Activated CD4-positive, alpha-beta T cell treated with anti-CD3 and anti-CD28 coated beads for 4 hours (primary cell): Measurements from ENCODE around the gene RFX2.
"Not testable (repeated sequence)": the region's sequence is repeated elsewhere in the genome, so short reads cannot be mapped to it uniquely, and the experiment has no call there.

Source experiments
- DNase-seq, 2 donors: peaks; one replicate each; pipeline ENCODE4 v3.0.0-alpha.2; 2020

RFX2 gene

GRCh38 chr19:6073858-6074708, 36.2 kb downstream of the RFX2 start:
- no peak for DNase-seq

- not testable (repeated sequence) for DNase-seq
These were observed 37.1 kb downstream of the RFX2 start for GRCh38 chr19:6073233-6073632.

DNA sequence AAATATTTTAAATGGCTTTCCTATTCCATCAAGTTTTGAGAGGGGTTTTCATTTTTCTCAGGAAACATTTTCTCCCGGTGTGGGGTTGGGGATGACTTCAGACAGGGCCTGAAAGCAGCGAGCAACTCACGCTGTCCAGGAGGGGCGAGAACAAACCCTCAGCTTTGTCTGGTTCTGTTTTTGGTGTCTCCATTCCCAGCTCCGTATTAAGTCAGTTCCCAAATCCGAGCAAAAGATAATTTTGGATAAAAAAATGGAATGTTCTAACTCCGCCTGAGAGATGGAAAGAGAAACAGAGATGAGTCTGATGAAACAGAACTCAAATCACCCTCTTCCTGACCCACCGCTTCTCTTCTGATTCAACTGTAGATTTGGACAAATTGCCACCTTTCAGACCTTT, 38.4 kb downstream of the RFX2 start:
- no peak for DNase-seq

DNA sequence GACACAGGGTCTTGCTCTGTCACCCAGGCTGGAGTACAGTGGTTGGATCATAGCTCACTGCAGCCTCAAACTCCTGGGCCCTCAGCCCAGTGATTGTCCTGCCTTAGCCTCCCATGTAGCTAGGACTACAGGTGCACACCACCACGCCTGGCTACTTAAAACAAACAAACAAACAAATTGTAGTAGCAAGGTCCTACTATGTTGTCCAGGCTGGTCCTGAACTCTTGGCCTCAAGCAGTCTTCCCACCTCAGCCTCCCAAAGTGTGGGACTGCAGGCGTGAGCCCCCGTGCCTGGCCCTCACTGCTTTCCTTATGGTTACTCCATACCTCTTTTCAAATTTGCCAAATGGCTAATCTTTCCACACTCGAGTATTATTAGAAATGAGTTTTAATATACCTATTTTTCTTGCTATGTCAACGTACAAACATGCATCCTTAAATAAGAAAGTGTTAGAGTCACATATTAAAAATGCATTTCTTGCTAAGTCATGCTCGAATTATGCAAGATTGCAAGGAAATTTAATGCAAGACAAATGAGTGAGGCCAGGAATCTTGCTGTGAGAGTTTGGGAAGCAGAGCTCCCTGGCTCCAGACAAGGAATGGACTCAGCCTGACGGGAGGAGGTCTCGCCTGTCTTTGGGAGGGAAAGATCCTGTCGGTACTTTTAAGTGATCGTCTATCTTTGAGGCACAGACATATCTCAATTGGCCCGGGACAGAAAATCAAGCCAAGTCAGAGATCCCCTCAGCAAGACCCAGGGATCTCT, 39.4 kb downstream of the RFX2 start:
- no peak for DNase-seq

GRCh38 chr19:6070207-6070681, 40.1 kb downstream of the RFX2 start:
- no peak for DNase-seq

DNA sequence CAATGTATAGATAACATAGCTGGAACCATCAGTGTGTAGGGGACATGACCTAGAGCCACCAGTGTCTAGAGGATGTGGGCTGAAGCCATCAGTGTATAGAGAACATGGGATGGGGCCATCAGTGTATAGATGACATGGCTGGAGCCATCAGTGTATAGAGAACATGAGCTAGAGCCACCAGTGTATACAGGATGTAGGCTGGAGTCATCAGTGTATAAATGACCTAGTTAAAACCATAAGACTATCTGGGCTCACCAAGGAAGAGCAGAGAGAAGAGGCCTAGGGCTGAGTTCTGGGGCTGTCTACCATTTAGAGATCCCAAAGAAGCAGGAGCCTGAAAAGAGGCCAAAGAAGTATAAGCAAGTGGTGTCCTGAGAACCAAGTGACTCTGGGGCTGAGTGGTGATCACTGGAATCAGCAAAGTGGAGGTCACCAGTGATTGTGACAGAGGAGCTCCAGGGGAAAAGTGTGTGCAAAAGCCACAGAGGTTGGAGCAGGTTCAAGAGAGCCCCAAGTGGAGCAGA, 41.0 kb downstream of the RFX2 start:
- DNase-seq, result no peak

- no peak for DNase-seq
These were observed 41.6 kb downstream of the RFX2 start for GRCh38 chr19:6068711-6069110.

DNA sequence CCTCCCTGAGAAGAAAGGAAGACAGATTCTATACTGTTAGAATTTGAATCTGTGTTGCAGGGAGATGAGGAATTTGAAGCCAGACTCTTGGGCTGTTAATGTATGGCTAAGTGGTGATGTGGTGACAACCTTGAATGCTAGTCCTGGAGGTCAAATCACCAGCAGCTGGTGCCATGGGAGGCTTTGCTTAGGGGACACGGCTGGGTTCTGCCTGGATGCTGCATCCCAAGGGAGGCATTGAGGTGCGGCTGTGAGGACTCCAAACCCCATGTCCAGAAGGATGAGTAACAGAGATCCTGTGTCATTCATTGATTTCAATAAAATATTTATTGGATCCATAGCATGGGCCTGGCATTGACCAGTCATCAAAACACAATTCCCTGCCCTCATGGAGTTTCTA, 42.3 kb downstream of the RFX2 start:
- no peak for DNase-seq

DNA sequence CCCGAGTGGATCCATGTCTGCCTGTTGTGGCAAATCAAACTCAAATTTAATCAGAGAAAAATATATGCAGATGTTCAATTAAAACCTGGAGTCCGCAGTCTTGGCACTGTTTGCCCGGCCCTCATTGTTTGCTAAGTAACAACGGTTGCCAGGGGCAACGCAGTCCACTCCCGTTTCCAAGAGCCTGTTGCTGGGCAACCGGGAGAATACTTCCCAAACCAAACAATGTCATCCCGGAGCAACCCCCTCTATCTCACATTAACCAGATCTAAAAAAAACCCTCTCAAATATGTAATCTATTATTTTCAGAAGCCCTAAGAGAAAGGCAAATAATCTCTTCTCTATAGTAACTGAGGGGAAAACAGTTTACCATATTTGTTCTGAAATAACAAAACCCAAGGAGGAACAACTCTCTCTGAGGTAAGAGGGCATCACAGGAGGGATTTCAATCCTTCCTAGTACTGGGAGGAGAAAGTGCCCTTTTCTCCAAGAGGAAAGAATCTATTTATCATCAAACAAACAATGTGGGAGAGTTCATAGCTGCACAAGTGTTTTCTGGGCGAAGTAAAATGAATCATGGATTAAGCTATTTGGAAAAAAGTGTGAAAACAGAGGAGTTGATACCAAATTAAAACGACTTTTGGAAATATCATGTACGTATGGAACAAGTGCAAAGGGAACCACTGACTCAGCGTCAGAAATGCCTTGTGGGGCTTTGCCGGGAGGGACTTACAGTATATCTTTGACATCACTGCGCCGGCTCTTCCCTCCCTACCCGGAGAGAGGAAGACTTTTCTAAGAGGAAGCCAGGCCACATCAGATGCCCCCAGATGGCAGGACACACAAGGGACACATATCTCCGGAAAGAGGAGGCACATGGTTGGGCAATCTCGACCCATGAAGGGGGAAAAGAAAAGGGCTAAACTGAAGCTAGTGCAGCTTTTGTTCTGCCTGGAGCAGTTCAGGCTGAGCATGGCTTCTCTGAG, 43.3 kb downstream of the RFX2 start:
- DNase-seq, result no peak

DNA sequence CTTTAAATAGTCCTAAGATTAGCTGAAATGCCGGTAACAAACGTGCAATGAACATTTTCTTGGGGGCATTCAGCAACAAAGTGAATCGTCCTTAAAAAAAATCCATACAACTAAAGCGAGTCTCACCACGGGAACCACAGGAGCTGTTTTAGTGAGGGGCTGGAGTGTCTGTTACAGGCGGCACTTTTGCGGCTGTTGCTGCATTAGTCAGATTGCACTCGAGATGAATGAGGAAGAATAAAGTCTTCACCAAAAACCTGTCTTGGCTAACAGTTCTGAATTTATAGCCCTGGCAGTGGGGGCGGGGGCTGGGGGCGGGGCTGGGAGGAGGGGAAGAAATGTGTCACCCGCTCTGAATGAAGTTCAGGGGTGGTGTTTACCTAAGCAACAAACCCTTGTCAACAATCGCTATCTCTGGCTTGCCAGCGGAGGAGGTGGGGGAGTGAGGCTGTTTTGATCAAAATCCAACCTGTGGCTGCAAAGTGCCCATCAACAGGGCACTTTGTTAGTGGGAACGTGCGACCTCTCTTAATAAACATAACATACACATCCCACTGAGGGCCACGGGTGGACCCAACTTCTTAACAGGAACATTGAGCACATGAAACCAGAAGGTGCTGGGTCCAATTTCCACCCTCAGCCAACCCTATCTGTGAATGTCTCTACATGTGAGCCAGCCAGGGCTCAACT, 44.5 kb downstream of the RFX2 start:
- DNase-seq, result peak; percentile 51 to 64

DNA sequence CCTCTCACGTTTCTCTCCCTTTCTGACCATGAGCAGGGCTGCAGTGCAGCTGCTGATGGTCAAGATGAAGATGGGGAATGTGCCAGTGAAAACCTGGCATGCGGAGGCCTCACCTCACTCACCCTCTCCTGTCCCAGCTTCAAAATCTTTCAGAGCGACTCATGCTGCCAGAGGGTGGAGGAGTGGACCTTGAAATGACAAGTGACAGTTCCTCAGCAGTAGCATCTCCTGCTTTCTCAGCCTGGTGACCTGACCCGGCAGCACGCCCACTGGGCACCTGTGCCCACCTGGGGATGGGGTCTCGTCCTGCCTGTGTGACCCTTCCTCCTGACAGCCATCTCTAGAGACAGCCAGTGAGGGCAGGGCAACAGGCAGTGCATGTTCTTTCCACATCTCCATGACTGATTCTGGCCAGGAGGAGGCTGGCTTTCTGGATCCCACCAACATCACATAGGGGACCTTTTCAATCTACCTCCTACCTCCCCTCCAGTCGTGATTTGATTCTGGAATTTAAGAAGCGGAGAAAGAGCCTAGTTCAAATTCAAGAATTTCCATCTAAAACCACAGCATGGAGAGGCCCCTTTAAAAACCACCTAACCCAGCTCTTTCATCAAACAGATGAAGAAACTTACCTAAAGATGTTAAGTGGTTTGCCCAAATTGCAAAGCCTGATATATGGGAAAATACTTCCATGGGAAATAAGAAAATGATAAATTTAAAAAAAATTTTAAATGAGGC, 45.8 kb downstream of the RFX2 start:
- DNase-seq, result no peak

DNA sequence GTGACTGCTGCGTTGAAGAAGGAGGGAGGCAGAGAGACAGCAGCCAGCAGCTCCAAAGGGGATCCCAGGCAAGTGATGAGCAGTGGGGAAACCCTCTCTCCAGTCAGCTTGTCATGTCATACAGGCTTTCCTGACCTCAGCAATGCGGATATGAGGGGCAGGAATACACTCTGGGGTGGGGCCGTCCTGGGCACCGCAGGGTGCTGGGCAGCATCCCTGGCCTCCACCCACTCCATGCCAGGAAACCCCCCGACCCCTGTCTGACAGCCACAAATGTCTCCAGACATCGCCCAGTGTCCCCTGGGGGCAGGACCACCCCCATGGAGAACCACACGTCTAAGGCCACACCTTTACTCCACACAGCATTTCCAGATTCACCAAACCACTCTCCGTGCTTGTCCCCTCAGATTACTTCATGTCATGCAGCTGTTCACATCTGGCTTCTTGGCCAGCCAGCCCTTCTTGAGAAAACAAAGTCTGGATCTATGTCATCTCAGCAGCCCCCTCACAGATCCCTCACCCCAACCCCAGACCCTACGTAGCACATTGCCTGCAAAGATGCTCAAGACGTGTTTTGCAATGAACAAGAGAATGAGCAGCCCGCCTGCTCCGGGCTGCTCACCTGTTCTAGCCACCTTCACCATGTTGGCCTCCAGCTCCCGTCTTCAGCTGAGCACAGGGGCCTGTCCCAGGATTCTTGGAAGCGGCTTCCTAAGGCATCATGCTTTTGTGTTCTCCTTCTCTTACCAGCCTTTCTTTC, 46.5 kb downstream of the RFX2 start:
- no peak for DNase-seq

DNA sequence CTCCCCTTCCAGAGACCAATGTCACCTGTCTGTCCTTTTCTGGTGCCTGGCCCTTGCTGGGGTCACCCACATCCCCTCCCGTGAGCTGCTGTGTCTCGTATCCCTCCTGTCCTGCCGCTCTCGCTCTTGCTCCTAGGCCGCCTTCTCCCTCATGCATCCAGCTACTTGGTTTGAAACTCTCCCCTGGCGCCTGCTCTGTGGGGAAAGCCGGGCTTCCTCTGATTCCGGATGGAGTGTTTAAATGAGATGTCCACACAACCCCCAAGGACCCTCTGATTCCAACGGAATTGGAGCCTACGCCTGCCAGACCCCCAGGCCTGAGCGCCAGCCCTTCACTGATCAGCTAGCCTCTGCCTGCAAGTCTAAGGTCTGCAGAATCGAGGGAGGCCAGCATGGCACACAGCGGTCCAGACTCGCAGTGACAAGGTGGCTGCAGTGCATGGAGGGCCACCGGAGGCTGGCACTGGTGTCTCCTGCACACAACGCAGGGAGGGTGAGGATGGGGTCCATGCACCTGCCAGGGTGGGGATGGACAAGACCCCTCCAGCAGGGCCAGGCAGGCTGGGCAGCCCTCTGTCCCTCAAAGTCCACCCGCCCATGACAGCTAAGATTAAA, 47.2 kb downstream of the RFX2 start:
- no peak for DNase-seq

DNA sequence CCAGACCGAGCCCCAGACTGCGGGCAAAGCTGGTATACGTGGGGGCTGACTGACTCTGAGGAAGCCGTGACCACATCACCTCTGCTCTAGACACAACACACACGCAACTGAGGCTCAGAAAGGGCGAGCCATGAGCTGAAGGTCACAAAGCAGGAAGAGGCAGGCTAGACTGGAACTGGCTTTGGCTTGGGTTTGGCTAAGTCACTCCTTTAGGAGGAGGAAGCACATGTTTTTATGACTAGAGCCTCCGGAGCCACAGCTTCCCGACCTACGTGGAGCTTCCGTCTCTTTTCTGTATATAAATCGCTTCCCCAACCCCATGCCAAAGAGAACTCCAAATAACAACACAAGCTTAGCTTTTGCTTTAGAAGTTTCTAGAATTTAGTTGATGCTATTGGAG, 48.0 kb downstream of the RFX2 start:
- DNase-seq, result peak in 1 of 2 donors; percentile 42

DNA sequence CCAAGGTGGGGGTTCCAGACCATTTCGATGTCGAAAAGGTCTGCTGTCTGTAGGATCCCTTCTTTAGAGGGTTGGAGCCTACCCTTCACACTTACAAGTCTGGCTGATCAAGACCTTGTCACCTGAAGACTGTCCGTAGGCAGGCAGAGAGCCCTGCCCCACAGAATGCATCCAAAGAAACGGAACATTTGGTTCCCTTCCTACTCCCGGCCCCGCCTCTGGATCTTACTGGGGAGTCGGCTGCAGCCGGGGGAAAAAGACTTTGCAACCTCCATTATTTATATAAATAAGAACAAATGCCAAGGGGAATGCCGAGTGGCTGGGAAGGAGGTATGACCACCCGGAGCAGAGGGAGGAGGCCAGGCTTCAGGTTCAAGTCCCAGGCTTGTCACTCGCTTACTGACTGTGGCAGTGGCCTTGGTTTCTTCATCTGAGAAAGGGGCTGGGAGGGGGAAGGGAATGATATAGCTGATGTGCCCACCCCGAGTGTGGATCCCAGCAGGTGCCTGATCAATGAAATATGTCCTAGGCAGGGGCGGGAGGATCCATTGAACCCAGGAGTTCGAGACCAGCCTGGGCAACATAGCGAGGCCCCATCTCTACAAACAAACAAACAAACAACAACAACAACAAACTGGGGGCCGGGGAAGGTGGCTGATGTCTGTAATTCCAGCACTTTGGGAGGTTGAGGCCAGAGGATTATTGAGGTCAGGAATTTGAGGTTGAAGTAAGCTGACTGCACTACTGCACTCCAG, 48.7 kb downstream of the RFX2 start:
- DNase-seq, result no peak

DNA sequence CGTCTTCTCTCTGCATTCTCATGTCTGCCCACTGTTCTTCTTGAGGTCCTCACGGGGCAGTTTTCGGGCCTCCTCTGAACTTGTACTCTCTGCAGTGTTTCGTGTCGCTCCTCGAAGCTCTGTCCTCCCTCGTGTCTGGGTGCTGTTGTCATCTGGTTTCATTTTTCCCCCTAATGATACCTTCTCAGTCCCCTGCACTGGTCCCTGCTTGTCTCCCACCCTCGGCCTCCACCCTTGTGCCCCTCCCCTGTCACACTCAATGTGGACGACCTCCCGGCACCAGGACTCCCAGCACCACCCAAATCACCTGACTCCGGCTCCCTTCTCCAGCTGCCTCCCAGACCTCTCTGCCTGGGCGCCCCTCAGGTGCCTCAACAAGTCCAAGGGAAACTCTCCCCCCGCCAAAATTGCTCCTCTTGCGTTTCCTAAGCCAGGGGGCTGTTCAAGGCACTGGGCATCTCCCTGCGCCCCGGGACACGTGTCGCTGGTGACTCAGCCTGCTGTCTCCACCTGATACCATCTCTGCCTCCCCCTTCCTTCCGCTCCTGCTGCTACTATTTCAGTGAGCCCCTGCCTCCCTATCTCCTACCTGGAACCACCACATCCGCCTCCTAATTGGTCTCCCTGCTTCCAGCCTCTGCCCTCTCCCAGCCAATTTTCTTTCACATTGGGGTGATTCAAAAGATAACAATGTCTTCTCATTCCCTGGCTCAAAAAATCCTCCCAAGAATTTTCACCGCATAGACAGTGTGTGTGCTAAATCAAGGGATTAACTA, 49.5 kb downstream of the RFX2 start:
- DNase-seq, result peak; percentile 46 to 62

GRCh38 chr19:6059988-6060599, 50.2 kb downstream of the RFX2 start:
- no peak for DNase-seq

GRCh38 chr19:6059396-6059947, 50.8 kb downstream of the RFX2 start:
- DNase-seq, result no peak
